Transverse colon (tissue), 3 donors: Measurements from ENCODE around the gene RNASE11.
"Not testable (repeated sequence)": the region's sequence is repeated elsewhere in the genome, so short reads cannot be mapped to it uniquely, and the experiment has no call there.

ENCODE experiments used
- EP300 ChIP-seq: sonication (generic); formaldehyde crosslinking; IDR thresholded peaks from one replicate; pipeline ENCODE4 v1.6.1; 2017; ENCODE audit warnings: antibody characterized with exemption, low read depth
- POLR2A ChIP-seq: fragments of 450-650 bp; IDR thresholded peaks from one replicate; pipeline ENCODE4 v1.6.1; 2016; ENCODE audit warnings: antibody characterized with exemption, mild to moderate bottlenecking, moderate library complexity
- TF ChIP-seq, protein P1 (sequence below), 5 experiments: fragments of 200-600 bp in 3 of 5; fragments of 450-650 bp in 2 of 5; sonication (generic) in 3 of 5; IDR thresholded peaks; 1 replicate in 2 of 5; 2 replicates in 3 of 5; pipeline ENCODE4 v1.5.1; 2016 to 2017; ENCODE audit warnings: antibody characterized with exemption in 5 of 5, inconsistent platforms in 3 of 5, mild to moderate bottlenecking in 2 of 5, moderate library complexity in 1 of 5

DNA sequence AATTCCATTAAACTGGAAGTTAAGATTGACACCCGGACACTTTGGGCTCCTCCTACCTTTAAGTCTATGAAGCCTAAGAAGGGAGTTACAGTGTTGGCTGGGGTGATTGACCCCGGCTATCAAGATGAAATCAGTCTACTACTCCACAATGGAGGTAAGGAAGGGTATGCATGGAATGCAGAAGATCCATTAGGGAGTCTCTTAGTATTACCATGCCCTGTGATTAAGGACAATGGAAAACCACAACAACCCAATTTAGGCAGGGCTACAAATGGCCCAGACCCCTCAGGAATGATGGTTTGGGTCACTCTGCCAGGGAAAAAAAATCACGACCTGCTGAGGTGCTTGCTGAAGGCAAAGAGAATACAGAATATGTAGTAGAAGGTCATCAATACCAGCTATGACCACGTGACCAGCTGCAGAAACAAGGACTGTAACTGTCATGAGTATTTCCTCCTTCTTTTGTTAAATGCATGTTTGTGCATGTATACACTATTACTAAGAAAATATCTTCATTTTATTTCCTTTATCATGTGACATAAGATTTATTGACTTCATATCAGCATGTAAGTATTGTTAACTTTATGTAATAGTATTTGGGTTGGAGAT, 15.3 kb downstream of the RNASE11 start:
- not testable (repeated sequence) for TF ChIP-seq POLR2A, EP300
- TF ChIP-seq, protein P1, sequence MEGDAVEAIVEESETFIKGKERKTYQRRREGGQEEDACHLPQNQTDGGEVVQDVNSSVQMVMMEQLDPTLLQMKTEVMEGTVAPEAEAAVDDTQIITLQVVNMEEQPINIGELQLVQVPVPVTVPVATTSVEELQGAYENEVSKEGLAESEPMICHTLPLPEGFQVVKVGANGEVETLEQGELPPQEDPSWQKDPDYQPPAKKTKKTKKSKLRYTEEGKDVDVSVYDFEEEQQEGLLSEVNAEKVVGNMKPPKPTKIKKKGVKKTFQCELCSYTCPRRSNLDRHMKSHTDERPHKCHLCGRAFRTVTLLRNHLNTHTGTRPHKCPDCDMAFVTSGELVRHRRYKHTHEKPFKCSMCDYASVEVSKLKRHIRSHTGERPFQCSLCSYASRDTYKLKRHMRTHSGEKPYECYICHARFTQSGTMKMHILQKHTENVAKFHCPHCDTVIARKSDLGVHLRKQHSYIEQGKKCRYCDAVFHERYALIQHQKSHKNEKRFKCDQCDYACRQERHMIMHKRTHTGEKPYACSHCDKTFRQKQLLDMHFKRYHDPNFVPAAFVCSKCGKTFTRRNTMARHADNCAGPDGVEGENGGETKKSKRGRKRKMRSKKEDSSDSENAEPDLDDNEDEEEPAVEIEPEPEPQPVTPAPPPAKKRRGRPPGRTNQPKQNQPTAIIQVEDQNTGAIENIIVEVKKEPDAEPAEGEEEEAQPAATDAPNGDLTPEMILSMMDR (IDR thresholded peaks at IDR 0.05), result not testable (repeated sequence)
